ENCODE results near the gene LRRC45. TPM values are rescaled to one million over a fixed set of nuclear protein-coding genes. Genes with fewer than 3 reads are reported as not detected.

The LRRC45 gene
- total RNA-seq, 2 donors from 2014 or later, result 16.6 to 60.0 TPM

DNA sequence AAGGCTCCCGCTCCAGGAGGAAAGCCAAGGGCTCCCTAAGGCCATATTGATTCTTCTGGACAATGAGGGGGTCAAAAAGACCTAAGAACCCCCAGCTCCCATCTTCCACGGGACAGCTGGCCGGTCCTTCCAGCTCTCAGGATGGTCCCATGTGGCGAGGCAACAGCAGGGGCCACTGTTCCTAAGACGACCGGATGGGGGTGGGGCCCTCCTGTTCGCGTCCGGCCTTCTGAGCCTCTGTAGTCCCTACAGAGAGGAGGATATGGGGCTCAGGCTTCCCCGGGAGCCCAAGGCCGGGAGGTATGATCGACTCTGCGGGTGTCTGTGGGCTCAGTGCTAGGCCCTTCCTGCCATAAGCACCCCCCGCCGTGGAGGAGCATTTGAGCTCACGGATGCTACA lies 20.4 kb downstream of the LRRC45 start:
- Histone ChIP-seq H3K27ac (no peak overlapping the region), H3K4me1 (no peaks in the 10 kb centered on the region), H3K36me3 (no peaks in the 10 kb centered on the region), H3K9me3 (no peaks in the 10 kb centered on the region), H3K4me3 (no peak overlapping the region), H3K9ac (ENCODE audit: low read depth in 2 of 2, low read length in 2 of 2) (no peak overlapping the region), H3K27me3 (no peaks in the 10 kb centered on the region)
- DNase-seq, result no peak
- intact Hi-C loops (cut with DNase I), result no loop called here
- TF ChIP-seq, protein P1, sequence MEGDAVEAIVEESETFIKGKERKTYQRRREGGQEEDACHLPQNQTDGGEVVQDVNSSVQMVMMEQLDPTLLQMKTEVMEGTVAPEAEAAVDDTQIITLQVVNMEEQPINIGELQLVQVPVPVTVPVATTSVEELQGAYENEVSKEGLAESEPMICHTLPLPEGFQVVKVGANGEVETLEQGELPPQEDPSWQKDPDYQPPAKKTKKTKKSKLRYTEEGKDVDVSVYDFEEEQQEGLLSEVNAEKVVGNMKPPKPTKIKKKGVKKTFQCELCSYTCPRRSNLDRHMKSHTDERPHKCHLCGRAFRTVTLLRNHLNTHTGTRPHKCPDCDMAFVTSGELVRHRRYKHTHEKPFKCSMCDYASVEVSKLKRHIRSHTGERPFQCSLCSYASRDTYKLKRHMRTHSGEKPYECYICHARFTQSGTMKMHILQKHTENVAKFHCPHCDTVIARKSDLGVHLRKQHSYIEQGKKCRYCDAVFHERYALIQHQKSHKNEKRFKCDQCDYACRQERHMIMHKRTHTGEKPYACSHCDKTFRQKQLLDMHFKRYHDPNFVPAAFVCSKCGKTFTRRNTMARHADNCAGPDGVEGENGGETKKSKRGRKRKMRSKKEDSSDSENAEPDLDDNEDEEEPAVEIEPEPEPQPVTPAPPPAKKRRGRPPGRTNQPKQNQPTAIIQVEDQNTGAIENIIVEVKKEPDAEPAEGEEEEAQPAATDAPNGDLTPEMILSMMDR (IDR thresholded peaks at IDR 0.05), result no peak

DNA sequence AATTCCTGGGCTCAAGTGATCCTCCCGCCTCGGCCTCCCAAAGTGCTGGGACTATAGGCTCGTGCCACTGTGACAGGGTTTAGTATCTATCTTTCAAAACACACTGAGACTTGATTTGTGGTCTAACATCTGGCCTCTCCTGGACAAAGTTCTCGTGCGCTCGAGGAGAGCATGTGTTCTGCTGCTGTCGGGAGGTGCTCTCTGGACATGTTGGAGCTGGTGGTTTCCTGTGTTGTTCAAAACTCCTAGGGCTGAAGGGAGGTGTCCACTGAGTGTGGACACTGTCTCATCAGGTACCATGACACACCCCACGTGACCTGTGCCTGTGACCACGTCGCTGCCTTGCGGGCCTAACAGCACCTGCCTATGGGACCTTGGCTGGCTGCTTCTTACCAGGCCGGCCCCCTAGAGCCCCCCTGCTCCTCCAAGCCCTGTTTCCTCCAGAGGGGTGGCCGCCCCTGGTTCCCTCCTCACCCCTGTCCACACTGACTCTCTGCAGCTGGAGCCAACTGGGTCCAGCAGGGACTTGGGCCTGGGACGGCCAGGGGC lies 22.9 kb downstream of the LRRC45 start:
- Histone ChIP-seq H3K9me3 (no peaks in the 10 kb centered on the region), H3K27ac (no peak overlapping the region), H3K27me3 (no peaks in the 10 kb centered on the region), H3K36me3 (no peaks in the 10 kb centered on the region), H3K9ac (ENCODE audit: low read depth in 2 of 2, low read length in 2 of 2) (no peak overlapping the region), H3K4me1 (peaks cover 6% of the 10 kb centered on the region), H3K4me3 (no peak overlapping the region)
- no peak for DNase-seq
- TF ChIP-seq, protein P1 (IDR thresholded peaks at IDR 0.05), result no peak
- intact Hi-C loops (cut with DNase I), result no loop called here

GRCh38 chr17:82046903-82047302 lies 23.8 kb downstream of the LRRC45 start:
- Histone ChIP-seq H3K36me3 (no peaks in the 10 kb centered on the region), H3K27me3 (no peaks in the 10 kb centered on the region), H3K4me1 (peaks cover 6% of the 10 kb centered on the region), H3K9me3 (no peaks in the 10 kb centered on the region), H3K4me3 (no peak overlapping the region), H3K9ac (ENCODE audit: low read depth in 2 of 2, low read length in 2 of 2) (no peak overlapping the region), H3K27ac (no peak overlapping the region)
- no peak for DNase-seq
- TF ChIP-seq, protein P1 (IDR thresholded peaks at IDR 0.05), result no peak
- intact Hi-C loops (cut with DNase I), result no loop called here

GRCh38 chr17:82047379-82047778 lies 24.3 kb downstream of the LRRC45 start:
- Histone ChIP-seq H3K27ac (no peak overlapping the region), H3K27me3 (no peaks in the 10 kb centered on the region), H3K4me3 (no peak overlapping the region), H3K4me1 (peaks cover 7% of the 10 kb centered on the region), H3K9me3 (no peaks in the 10 kb centered on the region), H3K9ac (ENCODE audit: low read depth in 2 of 2, low read length in 2 of 2) (no peak overlapping the region), H3K36me3 (no peaks in the 10 kb centered on the region)
- TF ChIP-seq, protein P1 (IDR thresholded peaks at IDR 0.05), result no peak
- no peak for DNase-seq
- intact Hi-C loops (cut with DNase I), result no loop called here

- Histone ChIP-seq H3K4me3 (no peak overlapping the region), H3K4me1 (peaks cover 14% of the 10 kb centered on the region), H3K27ac (no peak overlapping the region), H3K27me3 (no peaks in the 10 kb centered on the region), H3K36me3 (no peaks in the 10 kb centered on the region), H3K9me3 (no peaks in the 10 kb centered on the region), H3K9ac (ENCODE audit: low read depth in 2 of 2, low read length in 2 of 2) (no peak overlapping the region)
- no peak for DNase-seq
- TF ChIP-seq, protein P1 (IDR thresholded peaks at IDR 0.05), result no peak
- intact Hi-C loops (cut with DNase I), result no loop called here
Observed at GRCh38 chr17:82047914-82048570, 24.9 kb downstream of the LRRC45 start.
